Measurements from ENCODE around the gene TREM2. TPM values are rescaled to one million over a fixed set of nuclear protein-coding genes. Genes with fewer than 3 reads are reported as not detected.
"Not testable (repeated sequence)": the region's sequence is repeated elsewhere in the genome, so short reads cannot be mapped to it uniquely, and the experiment has no call there.

Gene TREM2
- total RNA-seq, 3 donors from 2014 or later, result 0.29 to 1.3 (median 0.67) TPM

DNA sequence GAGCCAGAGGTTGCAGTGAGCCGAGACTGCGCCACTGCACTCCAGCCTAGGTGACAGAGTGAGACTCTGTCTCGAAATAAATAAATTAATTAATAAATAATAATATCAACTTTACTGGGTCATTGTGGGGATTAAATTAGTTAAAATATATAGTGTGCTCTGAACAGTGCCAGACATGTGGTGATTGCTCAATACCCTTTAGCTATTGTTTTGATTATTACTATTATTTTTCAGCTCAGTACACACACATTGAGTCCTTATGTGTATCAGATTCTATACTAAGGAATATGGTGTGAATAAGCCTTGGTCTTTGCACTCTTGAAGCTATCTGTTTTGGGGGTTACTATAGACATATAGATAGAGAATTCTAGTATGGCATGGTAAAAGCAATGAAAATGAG is 37.6 kb downstream of the TREM2 start:
- TF ChIP-seq, protein P1, sequence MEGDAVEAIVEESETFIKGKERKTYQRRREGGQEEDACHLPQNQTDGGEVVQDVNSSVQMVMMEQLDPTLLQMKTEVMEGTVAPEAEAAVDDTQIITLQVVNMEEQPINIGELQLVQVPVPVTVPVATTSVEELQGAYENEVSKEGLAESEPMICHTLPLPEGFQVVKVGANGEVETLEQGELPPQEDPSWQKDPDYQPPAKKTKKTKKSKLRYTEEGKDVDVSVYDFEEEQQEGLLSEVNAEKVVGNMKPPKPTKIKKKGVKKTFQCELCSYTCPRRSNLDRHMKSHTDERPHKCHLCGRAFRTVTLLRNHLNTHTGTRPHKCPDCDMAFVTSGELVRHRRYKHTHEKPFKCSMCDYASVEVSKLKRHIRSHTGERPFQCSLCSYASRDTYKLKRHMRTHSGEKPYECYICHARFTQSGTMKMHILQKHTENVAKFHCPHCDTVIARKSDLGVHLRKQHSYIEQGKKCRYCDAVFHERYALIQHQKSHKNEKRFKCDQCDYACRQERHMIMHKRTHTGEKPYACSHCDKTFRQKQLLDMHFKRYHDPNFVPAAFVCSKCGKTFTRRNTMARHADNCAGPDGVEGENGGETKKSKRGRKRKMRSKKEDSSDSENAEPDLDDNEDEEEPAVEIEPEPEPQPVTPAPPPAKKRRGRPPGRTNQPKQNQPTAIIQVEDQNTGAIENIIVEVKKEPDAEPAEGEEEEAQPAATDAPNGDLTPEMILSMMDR (IDR thresholded peaks at IDR 0.05), result no peak
- Histone ChIP-seq H3K36me3 (ENCODE audit: low read depth) (no peaks in the 10 kb centered on the region), H3K9me3 (no peaks in the 10 kb centered on the region), H3K4me1 (ENCODE audit: low read depth) (no peaks in the 10 kb centered on the region), H3K4me3 (no peak overlapping the region)
- DNase-seq (no peak), ATAC-seq (no peak)
- intact Hi-C loops (cut with DNase I, micrococcal nuclease), result no loop called here

DNA sequence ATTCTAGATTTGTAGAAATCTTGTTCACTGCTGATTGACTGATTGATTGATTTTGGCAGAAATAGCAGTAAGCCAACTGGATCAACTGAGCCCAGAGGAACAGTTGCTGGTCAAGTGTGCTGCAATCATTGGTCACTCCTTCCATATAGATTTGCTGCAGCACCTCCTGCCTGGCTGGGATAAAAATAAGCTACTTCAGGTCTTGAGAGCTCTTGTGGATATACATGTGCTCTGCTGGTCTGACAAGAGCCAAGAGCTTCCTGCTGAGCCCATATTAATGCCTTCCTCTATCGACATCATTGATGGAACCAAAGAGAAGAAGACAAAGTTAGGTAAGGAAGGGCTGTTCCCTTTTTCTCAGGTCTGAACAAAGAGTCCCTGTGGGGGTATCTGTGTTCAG is 40.0 kb downstream of the TREM2 start:
- ATAC-seq (no peak), DNase-seq (no peak)
- H3K4me1 ChIP-seq (ENCODE audit: low read depth), result no peaks in the 10 kb centered on the region
- H3K4me3 ChIP-seq, result no peak overlapping the region
- TF ChIP-seq, protein P1 (IDR thresholded peaks at IDR 0.05), result no peak
- no peaks in the 10 kb centered on the region for H3K36me3 ChIP-seq (ENCODE audit: low read depth)
- intact Hi-C loops (cut with DNase I, micrococcal nuclease), result no loop called here
- no peaks in the 10 kb centered on the region for H3K9me3 ChIP-seq

DNA sequence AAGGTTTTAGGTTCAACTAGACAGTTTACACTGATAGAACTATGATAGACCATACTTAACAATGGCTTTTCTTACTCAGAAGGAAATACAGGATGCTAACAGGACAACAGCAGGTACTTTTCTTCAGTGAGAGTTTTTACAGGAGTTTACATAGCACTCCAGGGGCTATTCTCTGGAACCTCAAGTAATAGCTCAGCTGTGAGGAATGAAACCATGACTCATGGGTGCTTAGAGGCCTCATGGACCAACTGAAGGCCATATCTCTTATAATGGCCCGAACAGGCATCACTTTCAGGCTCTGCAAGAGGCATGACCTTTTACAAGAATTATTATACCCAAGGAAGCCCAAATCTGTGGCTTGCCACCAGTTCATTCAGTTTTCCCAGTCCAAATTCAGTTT is 40.5 kb downstream of the TREM2 start:
- no peak for DNase-seq
- no peaks in the 10 kb centered on the region for H3K36me3 ChIP-seq (ENCODE audit: low read depth)
- no peak overlapping the region for H3K4me3 ChIP-seq
- no peak for ATAC-seq
- TF ChIP-seq, protein P1 (IDR thresholded peaks at IDR 0.05), result no peak
- H3K4me1 ChIP-seq (ENCODE audit: low read depth), result no peaks in the 10 kb centered on the region
- intact Hi-C loops (cut with DNase I, micrococcal nuclease), result no loop called here
- no peaks in the 10 kb centered on the region for H3K9me3 ChIP-seq

DNA sequence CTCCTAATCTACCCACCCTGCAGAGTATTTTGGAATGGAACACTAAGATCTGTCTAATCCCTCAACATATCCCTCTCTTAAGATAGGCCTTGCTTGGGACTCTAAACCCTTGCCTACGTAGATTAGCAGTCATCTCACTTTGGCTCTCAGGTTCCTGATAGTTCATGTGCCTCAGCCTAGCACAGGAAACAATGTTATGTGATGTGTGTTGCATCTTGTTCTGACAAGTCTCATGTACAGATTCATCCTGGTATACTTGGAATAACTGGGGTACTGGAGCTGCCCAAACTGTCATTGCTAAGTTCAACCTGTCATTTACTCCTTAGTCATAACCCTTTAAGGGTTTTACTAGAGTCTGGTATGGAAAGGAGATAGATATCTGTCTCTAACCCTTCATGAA is 42.9 kb downstream of the TREM2 start:
- H3K36me3 ChIP-seq (ENCODE audit: low read depth), result no peaks in the 10 kb centered on the region
- DNase-seq (no peak), ATAC-seq (no peak)
- H3K4me1 ChIP-seq (ENCODE audit: low read depth), result no peaks in the 10 kb centered on the region
- no peaks in the 10 kb centered on the region for H3K9me3 ChIP-seq
- H3K4me3 ChIP-seq, result no peak overlapping the region
- intact Hi-C loops (cut with DNase I, micrococcal nuclease), result no loop called here
- TF ChIP-seq, protein P1 (IDR thresholded peaks at IDR 0.05), result no peak

DNA sequence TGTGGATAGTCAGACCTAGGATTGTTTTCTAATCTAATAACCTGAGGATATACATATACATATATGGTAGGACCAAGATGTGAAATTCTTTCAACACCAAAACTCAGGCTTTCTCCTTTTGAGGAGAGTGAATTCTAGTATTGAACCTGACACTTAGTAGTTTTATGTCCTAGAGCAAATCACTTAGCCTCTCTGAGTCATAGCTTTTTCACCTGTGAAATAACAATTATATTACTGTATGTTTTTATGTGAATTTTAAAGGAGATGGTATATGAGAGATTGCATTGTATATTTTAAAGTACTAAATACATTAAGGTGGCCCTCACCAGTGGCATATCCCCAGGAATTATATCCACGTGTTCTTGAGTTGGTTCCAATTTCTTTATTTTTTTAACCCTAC is 43.4 kb downstream of the TREM2 start:
- no peak overlapping the region for H3K4me3 ChIP-seq
- no peaks in the 10 kb centered on the region for H3K36me3 ChIP-seq (ENCODE audit: low read depth)
- no peaks in the 10 kb centered on the region for H3K4me1 ChIP-seq (ENCODE audit: low read depth)
- intact Hi-C loops (cut with DNase I, micrococcal nuclease), result no loop called here
- DNase-seq, result no peak
- ATAC-seq, result no peak
- no peaks in the 10 kb centered on the region for H3K9me3 ChIP-seq
- TF ChIP-seq, protein P1 (IDR thresholded peaks at IDR 0.05), result no peak

DNA sequence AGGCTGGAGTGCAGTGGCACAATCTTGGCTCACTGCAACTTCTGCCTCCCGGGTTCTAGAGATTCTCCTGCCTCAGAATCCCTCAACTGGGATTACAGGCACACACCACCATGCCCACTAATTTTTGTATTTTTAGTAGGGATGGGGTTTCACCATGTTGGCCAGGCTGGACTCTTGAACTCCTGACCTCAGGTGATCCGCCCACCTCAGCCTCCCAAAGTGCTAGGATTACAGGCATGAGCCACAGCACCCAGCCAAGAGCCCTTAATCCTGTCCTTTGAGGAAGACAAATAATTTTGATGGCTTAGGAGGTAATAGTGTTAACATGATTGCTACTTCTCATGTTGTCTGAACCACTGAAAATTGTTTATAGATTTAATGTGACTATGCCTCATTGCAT is 47.9 kb downstream of the TREM2 start:
- ATAC-seq; H3K4me1 ChIP-seq (ENCODE audit: low read depth); H3K36me3 ChIP-seq (ENCODE audit: low read depth); H3K4me3 ChIP-seq; intact Hi-C loops (cut with DNase I, micrococcal nuclease); H3K9me3 ChIP-seq; DNase-seq: not testable (repeated sequence)

Measured in mucosa of descending colon (tissue), 3 donors.